ENCODE measurements around the gene MGMT. TPM values are rescaled to one million over a fixed set of nuclear protein-coding genes. Genes with fewer than 3 reads are reported as not detected.

Gene MGMT
- total and polyA plus RNA-seq, 2 experiments from 2014 or later, result 19.3 to 21.9 TPM

GRCh38 chr10:129655679-129656031, 188.6 kb downstream of the MGMT start:
- Mint-ChIP-seq H3K4me3 (no peak overlapping the region), H3K9me3 (no peaks in the 10 kb centered on the region), H3K27me3 (ENCODE audit: insufficient read depth, low read depth, poor library complexity) (peaks cover 11% of the 10 kb centered on the region), H3K4me1 (peaks cover 23% of the 10 kb centered on the region), H3K36me3 (ENCODE audit: low read depth) (no peaks in the 10 kb centered on the region), H3K27ac (no peak overlapping the region)
- no peak for DNase-seq (ENCODE audit: low spot score)
- H3K4me2 ChIP-seq, result no peak overlapping the region
- no peaks in the 10 kb centered on the region for H3F3A ChIP-seq (replicated peaks; ENCODE audit: low read depth)
- H3K79me2 ChIP-seq (replicated peaks; ENCODE audit: insufficient read depth), result no peaks in the 10 kb centered on the region
- H3K9me2 ChIP-seq (ENCODE audit: insufficient read depth), result no peaks in the 10 kb centered on the region
- TF ChIP-seq CREB1 (CRISPR knock-in tag; IDR thresholded peaks at IDR 0.05; ENCODE audit: low read depth) (no peak), ZNF331 (CRISPR knock-in tag; IDR thresholded peaks at IDR 0.05; ENCODE audit: low read depth) (no peak), ETS1 (IDR thresholded peaks at IDR 0.05) (no peak), REST (IDR thresholded peaks at IDR 0.05; ENCODE audit: unreplicated experiment) (no peak), NANOG (IDR thresholded peaks at IDR 0.05; ENCODE audit: borderline replicate concordance) (no peak), JUNB (IDR thresholded peaks at IDR 0.05; ENCODE audit: unreplicated experiment) (no peak), CTCF (conservative IDR thresholded peaks at IDR 0.05; ENCODE audit: low read depth in 2 of 2) (no peak), ZNF114 (CRISPR knock-in tag; IDR thresholded peaks at IDR 0.05) (no peak), EZH2phosphoT487 (IDR thresholded peaks at IDR 0.05; ENCODE audit: unreplicated experiment) (no peak), POLR2AphosphoS5 (IDR thresholded peaks at IDR 0.05; ENCODE audit: low read depth) (no peak), EZH2 (IDR thresholded peaks at IDR 0.05; ENCODE audit: low read depth, unreplicated experiment) (no peak), ZNF462 (CRISPR knock-in tag; IDR thresholded peaks at IDR 0.05) (no peak), STAT1 (IDR thresholded peaks at IDR 0.05; ENCODE audit: unreplicated experiment) (no peak)
- H3K4me3 ChIP-seq, result no peak overlapping the region
- ATAC-seq, result no peak
- H3K27ac ChIP-seq (ENCODE audit: low read depth), result no peak overlapping the region
- no peak overlapping the region for H2AFZ ChIP-seq
- H3K36me3 ChIP-seq (ENCODE audit: insufficient read depth), result no peaks in the 10 kb centered on the region; the same call in 1 of the 2 replicates
- no peaks in the 10 kb centered on the region for H3K4me1 ChIP-seq (ENCODE audit: insufficient read depth)
- no peaks in the 10 kb centered on the region for H4K20me1 ChIP-seq (replicated peaks; ENCODE audit: insufficient read depth)
- no peaks in the 10 kb centered on the region for H3K27me3 ChIP-seq (ENCODE audit: insufficient read depth)
